Measurements from ENCODE around the gene ACTC1.

The ACTC1 gene

GRCh38 chr15:34795267-34796081, at the start of gene ACTC1:
Gene ACTC1 (minus strand): TSS chr15:34795549. CDS start chr15:34794808, 741 bp downstream.
- Histone ChIP-seq H3K4me2 (ENCODE audit: insufficient read depth, low read length) (no peak within 1 kb of the TSS), H3K9ac (ENCODE audit: low read depth, low read length) (no peak within 1 kb of the TSS), H3K9me3 (ENCODE audit: insufficient read depth, low read length, severe bottlenecking) (no peaks in the 10 kb centered on the region), H3K27ac (ENCODE audit: low read length) (no peak within 1 kb of the TSS), H3K4me1 (ENCODE audit: insufficient read depth, low read length) (no peaks in the 10 kb centered on the region), H3K27me3 (ENCODE audit: insufficient read depth, low read length, poor library complexity) (peaks cover 7% of the 10 kb centered on the region), H2AFZ (ENCODE audit: low read depth, low read length) (no peak within 1 kb of the TSS), H3K36me3 (ENCODE audit: insufficient read depth, low read length) (no peaks in the 10 kb centered on the region), H3K4me3 (ENCODE audit: low read depth in 1 of 2, low read length in 2 of 2) (no peak within 1 kb of the TSS), H4K20me1 (ENCODE audit: insufficient read depth, low read length) (no peaks in the 10 kb centered on the region), H3K79me2 (ENCODE audit: insufficient read depth, low read length) (no peaks in the 10 kb centered on the region)
- no peak for ATAC-seq (ENCODE audit: insufficient read depth, low read depth)
- no peak for TF ChIP-seq EZH2 (IDR thresholded peaks at IDR 0.05; ENCODE audit: borderline replicate concordance, low read depth, low read length, severe bottlenecking)
- no peak for TF ChIP-seq CTCF (IDR thresholded peaks at IDR 0.05; ENCODE audit: borderline replicate concordance, extremely low read depth, low read length, poor library complexity, severe bottlenecking)
- DNase-seq, result no peak

GRCh38 chr15:34841262-34841725, 45.9 kb upstream of the ACTC1 start:
- Histone ChIP-seq H4K20me1 (ENCODE audit: insufficient read depth, low read length) (no peaks in the 10 kb centered on the region), H3K4me2 (ENCODE audit: insufficient read depth, low read length) (no peak overlapping the region), H3K36me3 (ENCODE audit: insufficient read depth, low read length) (no peaks in the 10 kb centered on the region), H2AFZ (ENCODE audit: low read depth, low read length) (no peak overlapping the region), H3K9ac (ENCODE audit: low read depth, low read length) (no peak overlapping the region), H3K9me3 (ENCODE audit: insufficient read depth, low read length, severe bottlenecking) (no peaks in the 10 kb centered on the region), H3K4me3 (ENCODE audit: low read depth in 1 of 2, low read length in 2 of 2) (no peak overlapping the region), H3K79me2 (ENCODE audit: insufficient read depth, low read length) (no peaks in the 10 kb centered on the region), H3K27me3 (ENCODE audit: insufficient read depth, low read length, poor library complexity) (no peaks in the 10 kb centered on the region), H3K27ac (ENCODE audit: low read length) (no peak overlapping the region), H3K4me1 (ENCODE audit: insufficient read depth, low read length) (no peaks in the 10 kb centered on the region)
- TF ChIP-seq CTCF (IDR thresholded peaks at IDR 0.05; ENCODE audit: borderline replicate concordance, extremely low read depth, low read length, poor library complexity, severe bottlenecking) (no peak), EZH2 (IDR thresholded peaks at IDR 0.05; ENCODE audit: borderline replicate concordance, low read depth, low read length, severe bottlenecking) (no peak)
- DNase-seq, result no peak
- ATAC-seq (ENCODE audit: insufficient read depth, low read depth), result no peak

- ATAC-seq (ENCODE audit: insufficient read depth, low read depth) (no peak), DNase-seq (no peak)
- TF ChIP-seq EZH2 (IDR thresholded peaks at IDR 0.05; ENCODE audit: borderline replicate concordance, low read depth, low read length, severe bottlenecking), result no peak
- TF ChIP-seq CTCF (IDR thresholded peaks at IDR 0.05; ENCODE audit: borderline replicate concordance, extremely low read depth, low read length, poor library complexity, severe bottlenecking), result no peak
- Histone ChIP-seq H2AFZ (ENCODE audit: low read depth, low read length) (no peak overlapping the region), H3K4me3 (ENCODE audit: low read depth in 1 of 2, low read length in 2 of 2) (no peak overlapping the region), H3K27ac (ENCODE audit: low read length) (no peak overlapping the region), H3K36me3 (ENCODE audit: insufficient read depth, low read length) (no peaks in the 10 kb centered on the region), H3K4me1 (ENCODE audit: insufficient read depth, low read length) (no peaks in the 10 kb centered on the region), H3K27me3 (ENCODE audit: insufficient read depth, low read length, poor library complexity) (no peaks in the 10 kb centered on the region), H3K9me3 (ENCODE audit: insufficient read depth, low read length, severe bottlenecking) (no peaks in the 10 kb centered on the region), H3K4me2 (ENCODE audit: insufficient read depth, low read length) (no peak overlapping the region), H3K9ac (ENCODE audit: low read depth, low read length) (no peak overlapping the region), H3K79me2 (ENCODE audit: insufficient read depth, low read length) (no peaks in the 10 kb centered on the region), H4K20me1 (ENCODE audit: insufficient read depth, low read length) (no peaks in the 10 kb centered on the region)
These were observed 42.9 kb upstream of the ACTC1 start for GRCh38 chr15:34838282-34838681.

All from DND-41 (cell line).